Body of pancreas (tissue), 4 donors: Measurements from ENCODE around the gene DOK3.

ENCODE experiments used
- CTCF ChIP-seq, 7 experiments: fragments of 450-650 bp in 4 of 7; fragments of 200-600 bp in 3 of 7; sonication (generic) in 3 of 7; IDR thresholded peaks; one replicate each; pipeline ENCODE4 v1.5.1; 2016 to 2019; ENCODE audit warnings: antibody characterized with exemption in 7 of 7
- POLR2A ChIP-seq, 3 donors: fragments of 450-650 bp; IDR thresholded peaks; one replicate each; pipeline ENCODE4 v1.6.1; 2016; ENCODE audit warnings: antibody characterized with exemption in 3 of 3, mild to moderate bottlenecking in 2 of 3

- TF ChIP-seq CTCF (IDR thresholded peaks at IDR 0.05): no peak
- no peak for TF ChIP-seq POLR2A (IDR thresholded peaks at IDR 0.05)
Measured at GRCh38 chr5:177459819-177460628, 49.6 kb downstream of the DOK3 start.
